HG03354 (cell line): ENCODE measurements around the gene ZNF593.

Source experiments
- ATAC-seq: cut with Tn5 transposase; IDR thresholded peaks from one replicate; pipeline ENCODE4 v1.9.1; 2021; ENCODE audit warnings: mild to moderate bottlenecking; ENCODE audit not compliant: unreplicated experiment, poor library complexity, severe bottlenecking

The ZNF593 gene

DNA sequence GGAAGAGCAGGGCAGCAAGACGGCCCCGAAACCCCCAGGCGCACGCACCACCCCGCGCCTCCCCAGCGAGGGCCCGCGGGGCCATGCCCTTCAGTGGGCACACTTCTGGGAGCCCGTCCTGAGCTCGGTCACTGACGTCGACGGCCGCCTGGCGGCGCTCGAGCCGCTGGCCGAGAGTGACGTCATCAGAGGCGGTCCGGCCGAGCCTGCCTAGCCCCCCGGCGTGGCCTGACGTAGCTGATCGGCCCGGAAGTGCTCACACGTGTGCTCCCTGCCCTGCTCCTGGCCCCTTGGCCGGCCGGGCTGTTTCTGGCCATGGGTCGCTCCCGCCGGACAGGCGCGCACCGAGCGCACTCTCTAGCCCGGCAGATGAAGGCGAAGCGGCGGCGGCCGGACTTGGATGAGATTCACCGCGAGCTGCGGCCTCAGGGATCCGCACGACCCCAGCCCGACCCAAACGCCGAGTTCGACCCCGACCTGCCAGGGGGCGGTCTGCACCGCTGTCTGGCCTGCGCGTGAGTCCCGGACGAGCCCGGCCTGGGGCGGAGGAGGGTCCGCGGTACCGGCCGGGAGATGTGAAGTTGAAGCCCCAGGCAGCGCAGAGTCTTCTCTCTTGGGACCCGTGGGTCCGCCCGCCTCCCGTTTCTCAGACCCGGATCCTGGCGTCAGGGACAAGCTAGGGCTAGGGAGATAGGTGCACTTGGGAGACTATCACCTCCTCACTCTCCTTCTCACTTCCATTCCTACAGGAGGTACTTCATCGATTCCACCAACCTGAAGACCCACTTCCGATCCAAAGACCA, at the start of gene ZNF593:
TSS of gene ZNF593 (plus strand) at position 240 of the 803 bp plus-strand sequence. CDS start at position 316, 76 bp downstream.
- peak; percentile 97 for ATAC-seq

DNA sequence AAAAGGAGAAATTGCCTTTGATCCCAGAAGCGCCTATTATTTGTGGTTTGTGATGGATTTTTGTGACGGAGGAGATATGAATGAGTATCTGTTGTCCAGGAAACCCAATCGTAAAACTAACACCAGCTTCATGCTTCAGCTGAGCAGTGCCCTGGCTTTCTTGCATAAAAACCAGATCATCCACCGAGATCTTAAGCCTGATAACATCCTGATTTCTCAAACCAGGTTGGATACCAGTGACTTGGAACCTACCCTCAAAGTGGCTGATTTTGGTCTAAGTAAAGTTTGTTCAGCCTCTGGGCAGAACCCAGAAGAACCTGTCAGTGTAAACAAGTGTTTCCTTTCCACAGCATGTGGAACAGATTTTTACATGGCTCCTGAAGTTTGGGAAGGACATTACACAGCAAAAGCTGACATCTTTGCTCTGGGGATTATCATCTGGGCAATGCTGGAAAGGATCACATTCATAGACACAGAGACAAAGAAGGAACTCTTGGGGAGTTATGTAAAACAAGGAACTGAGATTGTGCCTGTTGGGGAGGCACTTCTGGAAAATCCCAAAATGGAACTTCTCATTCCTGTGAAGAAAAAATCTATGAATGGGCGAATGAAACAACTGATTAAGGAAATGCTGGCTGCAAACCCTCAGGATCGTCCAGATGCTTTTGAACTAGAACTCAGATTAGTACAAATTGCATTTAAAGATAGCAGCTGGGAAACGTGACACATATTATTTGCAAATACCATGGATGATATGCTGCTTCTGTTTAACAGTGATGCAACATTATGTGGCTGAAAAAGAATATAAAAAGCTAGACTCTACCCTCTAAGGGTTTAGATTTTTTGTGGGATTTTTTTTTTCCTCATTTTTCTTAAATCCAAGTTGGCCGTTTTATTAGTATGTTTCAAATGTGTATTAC, 47.6 kb upstream of the ZNF593 start:
- no peak for ATAC-seq

DNA sequence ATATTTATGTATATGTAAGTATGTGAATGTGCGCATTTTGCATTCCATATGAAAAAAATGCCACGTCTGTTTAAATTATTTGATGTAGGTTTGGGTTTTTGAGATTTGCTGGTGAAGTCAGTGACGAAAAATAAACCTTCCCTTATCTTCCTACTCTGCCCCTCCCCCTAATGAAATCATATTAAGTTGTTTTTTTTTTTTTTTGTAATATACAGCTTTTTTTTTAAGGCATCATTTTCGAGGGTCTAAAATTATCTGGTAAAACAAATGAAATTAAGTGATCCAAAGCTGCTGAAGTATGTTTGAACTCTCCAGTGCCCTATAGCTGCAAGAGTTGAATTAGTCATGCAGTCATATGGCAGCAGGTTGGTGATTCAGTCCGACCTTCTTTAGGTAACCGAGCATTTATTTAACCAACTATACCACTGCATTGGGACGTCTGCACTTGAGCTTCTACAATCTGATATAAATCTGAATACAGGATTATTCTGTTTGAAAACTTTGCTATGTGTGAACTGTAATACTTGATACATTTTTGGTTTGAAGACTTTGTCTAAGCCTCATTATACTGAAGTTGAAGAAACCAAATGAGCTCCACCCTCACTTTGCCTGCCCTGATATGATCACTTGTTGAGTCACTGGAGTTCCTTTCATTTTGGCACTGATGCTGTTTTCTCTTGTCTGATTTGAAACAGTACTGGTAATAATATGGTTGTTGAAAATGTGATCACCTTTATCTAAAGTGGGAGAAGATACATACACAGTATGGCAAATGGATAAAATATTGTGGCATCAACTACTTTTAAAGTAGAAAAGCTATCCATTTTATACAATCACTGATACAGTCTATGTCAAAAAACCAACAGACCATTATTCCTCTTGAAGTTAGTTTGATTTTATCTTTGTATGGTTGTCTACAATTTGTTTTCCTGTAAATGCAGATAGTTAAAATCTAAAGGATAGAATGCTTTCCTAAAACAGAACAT, 46.4 kb upstream of the ZNF593 start:
- ATAC-seq, result no peak

DNA sequence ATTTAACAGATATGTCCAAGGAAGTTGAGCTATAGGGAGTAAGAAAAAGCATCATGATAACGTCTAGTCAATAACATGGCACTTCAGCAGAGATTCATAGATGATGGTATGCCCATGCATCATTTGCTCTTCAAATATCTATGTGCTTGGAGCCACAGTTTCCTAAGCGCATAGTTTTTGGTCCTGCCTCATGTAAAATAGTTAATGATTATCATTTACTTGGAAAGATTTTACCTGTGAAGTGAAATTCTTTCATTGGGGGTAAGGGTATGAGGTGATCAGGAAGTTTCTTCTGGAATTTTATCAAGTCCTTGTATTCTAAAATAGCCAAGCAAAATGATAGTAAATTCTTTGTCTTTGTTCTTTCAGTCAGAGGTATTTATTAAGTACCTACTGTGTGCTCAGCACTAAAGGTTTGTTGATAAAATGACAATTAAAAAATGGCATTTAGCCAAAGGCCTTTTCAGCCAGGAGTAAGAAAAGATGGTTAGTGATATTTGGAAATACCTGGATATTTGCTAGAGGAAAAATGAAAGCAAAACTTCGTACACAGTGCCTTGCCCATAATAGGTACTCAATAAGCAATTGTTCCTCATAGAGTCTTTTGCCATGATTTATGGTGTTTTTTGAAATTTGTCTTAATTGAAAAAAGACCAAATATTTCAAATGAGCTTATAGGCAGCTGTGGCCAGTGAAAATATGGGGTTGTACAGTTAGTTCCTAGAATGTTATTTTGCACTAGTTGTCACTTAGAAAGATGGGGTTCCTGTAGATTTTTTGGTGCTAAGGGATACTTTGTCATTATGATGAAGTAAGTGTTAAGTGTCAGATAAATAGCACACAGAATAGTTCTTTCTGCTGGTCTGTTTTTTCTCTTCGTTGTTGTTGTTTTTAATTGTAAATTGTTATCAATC, 45.0 kb upstream of the ZNF593 start:
- no peak for ATAC-seq

DNA sequence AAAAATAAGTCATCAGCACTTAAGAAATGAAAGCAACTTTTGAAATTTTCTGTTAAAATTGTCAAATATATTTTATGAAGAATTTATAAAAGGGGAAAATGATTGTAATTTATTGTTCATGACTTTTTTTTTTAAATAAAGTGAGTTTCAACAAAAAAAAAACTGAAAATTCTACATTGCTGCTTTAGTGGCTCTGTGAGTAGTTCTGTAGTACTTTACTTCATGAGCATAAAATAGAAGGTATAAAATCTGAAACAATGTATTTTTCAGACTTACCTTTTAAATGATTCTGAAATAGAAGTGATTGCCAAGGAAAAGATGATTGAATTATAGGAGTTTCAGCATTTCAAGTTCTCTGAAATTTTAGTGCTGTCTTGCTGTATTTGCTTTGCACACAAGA, 44.3 kb upstream of the ZNF593 start:
- ATAC-seq, result no peak

DNA sequence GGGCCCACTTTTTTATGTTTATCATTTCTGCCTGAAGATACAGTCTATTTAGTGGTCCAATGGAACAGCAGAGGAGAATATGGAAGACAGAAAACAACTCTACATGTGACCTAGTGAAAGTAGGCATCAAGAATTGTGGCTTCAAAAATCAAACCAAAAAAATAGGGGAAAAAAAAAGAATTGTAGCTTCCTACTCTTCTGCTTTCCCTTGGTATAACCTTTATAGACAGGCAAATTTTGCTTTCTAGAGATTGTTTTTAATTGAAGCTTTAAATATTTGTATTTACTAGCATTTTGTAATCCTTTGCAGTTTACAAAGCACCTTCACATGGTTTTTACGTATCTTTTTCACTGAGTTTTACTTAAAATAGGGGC, 43.8 kb upstream of the ZNF593 start:
- ATAC-seq, result no peak

DNA sequence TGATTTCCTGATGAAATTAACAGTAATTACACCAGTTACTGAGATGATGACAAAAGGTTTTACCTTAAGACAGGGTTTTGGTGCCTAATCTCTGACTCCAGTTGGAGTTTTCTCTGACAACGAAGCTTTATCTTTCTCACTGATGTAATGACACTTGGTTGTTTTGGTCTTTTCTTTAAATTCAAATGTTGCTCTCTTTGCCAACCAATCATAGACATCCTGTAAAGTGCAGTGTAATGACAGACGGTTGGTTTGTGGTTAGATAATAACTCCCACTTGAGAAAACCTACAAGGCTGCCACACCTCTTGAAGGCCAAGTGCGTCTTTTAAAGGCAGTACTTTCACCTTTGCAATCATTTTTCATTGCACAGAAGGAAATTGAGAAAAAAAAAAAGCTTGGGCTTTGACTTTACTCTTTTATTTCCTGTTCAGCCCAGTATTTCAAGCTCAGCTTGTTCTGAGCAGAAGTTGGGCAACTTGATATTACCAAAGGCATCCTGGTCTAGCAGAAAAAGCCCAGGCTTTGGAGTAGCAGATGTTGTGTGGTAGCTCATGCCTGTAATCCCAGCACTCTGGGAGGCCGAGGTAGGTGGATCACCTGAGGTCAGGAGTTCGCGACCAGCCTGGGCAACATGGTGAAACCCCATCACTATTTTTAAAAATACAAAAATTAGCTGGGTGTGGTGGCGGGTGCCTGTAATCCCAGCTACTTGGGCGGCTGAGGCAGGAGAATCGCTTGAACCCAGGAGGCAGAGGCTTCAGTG, 43.2 kb upstream of the ZNF593 start:
- peak; percentile 80 for ATAC-seq

DNA sequence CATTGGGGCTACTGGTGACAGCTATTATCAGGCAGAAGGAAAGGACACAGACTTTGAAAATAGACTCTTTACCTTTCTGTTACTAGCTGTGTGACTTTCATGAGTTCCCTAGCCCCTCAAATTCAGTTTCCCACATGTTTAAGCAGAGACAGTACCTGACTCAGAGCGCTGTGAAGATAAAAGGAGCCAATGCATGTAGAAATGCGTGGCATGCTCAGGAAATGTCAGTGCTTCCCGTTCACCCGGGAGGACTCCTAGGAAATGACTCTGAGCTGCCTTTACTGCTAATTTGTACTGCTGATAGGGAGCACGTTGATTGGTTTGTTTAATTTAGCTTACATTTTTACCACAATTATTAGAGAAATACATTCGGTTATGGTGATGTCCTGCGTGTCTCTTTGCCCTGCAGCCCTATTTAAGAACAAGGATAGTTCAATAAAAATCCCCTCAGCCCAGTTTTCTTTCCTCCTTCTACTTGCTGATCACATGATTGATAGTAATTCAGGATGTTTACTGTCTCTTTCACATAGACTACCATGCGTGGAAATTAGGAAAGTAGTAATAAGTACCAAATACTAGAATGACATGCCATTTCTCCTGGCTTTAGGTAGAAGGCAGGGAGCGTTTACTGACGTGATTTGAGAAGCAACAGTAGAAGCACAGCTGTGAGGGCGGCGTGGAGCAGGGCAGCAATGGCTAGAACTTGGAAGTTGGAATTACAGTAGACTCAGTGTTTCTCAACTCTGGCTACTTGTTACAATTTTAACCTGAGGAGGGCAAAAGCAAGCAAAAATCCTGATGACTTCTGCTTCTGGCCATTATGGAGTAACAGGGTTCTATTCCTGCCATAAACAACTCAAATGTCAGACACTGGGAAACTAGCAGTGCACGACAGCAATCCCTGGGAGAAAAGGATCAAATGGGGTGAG, 42.2 kb upstream of the ZNF593 start:
- ATAC-seq, result no peak

DNA sequence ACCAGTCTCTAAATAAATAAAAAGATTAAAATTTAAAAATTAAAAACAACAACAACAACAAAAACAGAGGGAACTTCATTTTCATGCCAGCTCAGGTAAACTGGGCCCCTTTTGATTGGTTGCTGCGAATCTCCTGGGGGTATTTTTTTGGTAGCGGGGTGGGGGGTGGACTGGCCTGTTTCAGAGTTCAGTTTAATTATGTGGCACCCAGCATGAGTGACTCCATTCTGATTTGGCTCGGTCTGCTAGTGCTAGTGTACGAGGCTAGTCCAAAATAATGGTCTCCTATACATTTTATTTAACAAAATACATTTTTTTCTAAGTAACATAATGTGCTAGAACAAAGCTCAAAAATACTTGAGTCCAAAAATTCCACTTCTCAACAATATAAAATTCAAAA, 39.9 kb upstream of the ZNF593 start:
- no peak for ATAC-seq

DNA sequence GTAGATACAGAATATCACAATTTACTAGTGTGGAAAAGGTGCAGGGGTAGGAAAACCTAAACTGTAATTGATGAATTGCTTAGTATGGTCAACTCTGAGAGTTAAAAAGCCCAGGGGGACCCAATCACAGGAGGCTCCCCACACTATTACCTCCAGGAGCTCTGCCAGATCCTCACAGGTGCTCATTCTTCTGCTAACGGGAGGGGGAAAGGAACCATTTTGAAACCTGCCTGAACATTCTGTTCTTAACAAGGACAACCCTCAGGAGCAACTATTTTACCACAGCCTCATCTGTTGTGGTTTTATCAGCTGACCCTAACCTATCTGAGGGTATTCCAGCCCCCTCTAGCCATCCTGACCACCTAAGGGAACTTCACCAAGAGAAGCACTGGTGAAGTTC, 39.0 kb upstream of the ZNF593 start:
- no peak for ATAC-seq

DNA sequence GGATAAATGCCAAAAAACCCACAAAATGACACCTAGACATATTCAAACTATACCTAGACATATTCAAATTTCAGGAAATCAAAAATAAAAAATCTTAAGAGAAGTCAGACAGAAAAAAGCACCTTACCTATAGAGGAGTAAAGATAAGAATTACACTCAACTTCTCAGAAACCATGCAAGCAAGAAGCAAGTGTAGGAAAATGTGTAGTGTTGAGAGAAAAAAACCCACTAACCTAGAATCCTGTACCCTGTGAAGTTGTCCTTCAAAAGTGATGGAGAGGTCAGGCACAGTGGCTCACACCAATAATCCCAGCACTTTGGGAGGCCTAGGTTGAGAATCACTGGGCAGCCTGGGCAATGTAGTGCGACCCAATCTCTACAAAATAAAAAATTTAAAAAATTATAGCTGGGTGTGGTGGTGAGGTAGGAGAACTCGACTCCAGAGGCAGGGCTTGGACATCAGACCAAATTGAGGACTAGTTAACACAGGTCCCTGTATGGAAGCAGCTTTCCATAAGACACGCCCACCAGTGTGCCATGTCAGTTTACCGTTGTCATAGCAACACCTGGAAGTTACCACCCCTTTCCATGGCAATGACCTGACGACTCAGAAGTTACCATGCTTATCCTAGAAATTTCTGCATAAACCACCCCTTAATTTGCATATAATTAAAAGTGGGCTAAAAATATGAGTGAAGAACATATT, 37.4 kb upstream of the ZNF593 start:
- no peak for ATAC-seq

DNA sequence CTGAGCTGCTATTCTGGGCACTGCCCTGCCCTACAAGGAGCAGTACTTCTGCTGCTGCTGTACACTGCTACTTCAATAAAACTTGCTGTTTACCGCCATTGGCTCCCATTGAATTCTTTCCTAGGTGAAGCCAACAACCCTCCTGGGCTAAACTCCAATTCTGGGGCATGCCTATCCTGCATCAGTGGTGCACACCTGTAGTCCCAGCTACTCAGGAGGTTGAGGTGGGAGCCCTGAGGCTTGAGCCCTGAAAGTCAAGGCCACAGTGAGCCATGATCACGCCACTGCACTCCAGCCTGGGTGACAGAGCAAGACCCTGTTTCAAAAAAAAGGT, 36.9 kb upstream of the ZNF593 start:
- no peak for ATAC-seq

DNA sequence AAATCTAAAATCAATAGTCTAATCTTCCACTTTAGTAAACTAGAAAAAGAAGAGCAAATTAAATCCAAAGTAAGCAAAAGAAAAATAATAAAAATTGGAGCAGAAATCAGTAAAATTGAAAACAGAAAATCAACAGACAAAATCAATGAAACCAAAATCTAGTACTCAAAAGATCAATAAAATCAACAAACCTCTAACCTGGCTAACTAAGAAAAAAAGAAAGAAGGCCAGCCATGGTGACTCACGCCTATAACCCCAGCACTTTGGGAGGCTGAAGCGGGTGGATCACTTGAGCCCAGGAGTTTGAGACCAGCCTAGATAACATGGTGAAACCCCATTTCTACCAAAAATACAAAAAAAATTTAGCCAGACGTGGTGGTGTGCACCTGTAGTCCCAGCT, 35.2 kb upstream of the ZNF593 start:
- ATAC-seq, result no peak

DNA sequence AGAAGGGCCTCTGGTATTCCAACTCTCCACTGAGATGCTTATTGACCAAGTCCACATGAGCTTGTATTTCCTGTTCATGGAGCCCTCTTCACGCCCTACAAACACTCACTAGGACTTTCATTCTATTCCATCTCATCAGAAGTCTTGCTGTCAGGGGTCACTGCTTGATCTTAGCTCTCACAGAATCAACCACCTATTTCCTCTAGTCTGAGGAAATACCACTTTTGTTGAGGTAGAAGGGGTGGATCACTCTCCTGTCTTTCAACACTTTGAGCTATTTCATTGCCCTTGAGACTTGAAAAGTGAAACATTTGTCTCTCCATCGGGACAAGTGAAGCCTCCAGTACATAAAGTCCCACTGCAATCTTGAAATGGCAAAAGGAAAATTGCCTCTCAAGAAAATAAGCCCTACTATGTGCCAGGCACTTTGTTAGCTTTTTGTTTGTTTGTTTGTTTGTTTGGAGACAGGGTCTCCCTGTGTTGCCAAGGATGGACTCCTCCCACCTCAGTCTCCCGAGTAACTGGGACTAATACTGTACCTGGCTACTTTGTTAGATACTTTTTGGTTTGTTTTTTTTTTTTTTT, 30.6 kb upstream of the ZNF593 start:
- ATAC-seq, result no peak

DNA sequence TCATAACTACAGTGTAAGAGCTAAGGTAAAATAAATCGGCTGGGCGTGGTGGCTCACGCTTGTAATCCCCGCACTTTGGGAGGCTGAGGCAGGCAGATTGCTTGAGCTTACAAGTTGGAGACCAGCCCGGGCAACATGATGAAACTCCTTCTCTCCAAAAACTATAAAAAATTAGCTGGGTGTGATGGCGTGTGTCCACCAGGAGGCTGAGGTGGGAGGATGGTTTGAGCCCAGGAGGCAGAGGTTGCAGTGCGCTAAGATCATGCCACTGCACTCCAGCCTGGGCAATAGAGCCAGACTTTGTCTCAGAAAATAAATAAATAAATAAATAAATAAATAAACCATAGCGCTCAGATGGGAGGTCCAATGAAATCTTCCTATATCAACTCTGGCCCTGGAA, 27.5 kb upstream of the ZNF593 start:
- no peak for ATAC-seq
